ENCODE results near the gene CAPN13. TPM values are rescaled to one million over a fixed set of nuclear protein-coding genes. Genes with fewer than 3 reads are reported as not detected.

Gene CAPN13
- polyA plus RNA-seq, 1 donor (not counting 4 experiments of a cell fraction or from before 2014, with no cell fraction given): not detected

GRCh38 chr2:30753630-30754029, 53.6 kb downstream of the CAPN13 start:
- no peak for TF ChIP-seq CTCF (optimal IDR thresholded peaks at IDR 0.05 in 1 of 3, IDR thresholded peaks at IDR 0.05 in 1 of 3, conservative IDR thresholded peaks at IDR 0.05 in 1 of 3; ENCODE audit: extremely low read depth in 1 of 3, insufficient read depth in 2 of 3, low read length in 3 of 3)
- H3K9me1 ChIP-seq (ENCODE audit: control insufficient read depth, extremely low read depth, insufficient read depth, low read length): no peaks in the 10 kb centered on the region
- dilution Hi-C loops (cut with MboI; ENCODE audit: extremely low pct_ligation_motif_present, low sequenced_read_pairs): no loop called here
- H3K4me3 ChIP-seq (ENCODE audit: control insufficient read depth in 2 of 3, extremely low read depth in 1 of 3, insufficient read depth in 2 of 3, low read depth in 1 of 3, low read length in 3 of 3): no peak overlapping the region
- H3K4me1 ChIP-seq (ENCODE audit: control insufficient read depth, extremely low read depth, insufficient read depth, low read length): peaks cover 9% of the 10 kb centered on the region
- no peak overlapping the region for H3K9ac ChIP-seq (ENCODE audit: control insufficient read depth, extremely low read depth, insufficient read depth, low read length)
- FAIRE-seq (no peak), DNase-seq (ENCODE audit: low read depth, low spot score) (no peak)
- H4K20me1 ChIP-seq (ENCODE audit: control insufficient read depth, extremely low read depth, insufficient read depth, low read length): no peaks in the 10 kb centered on the region
- H3K27ac ChIP-seq (ENCODE audit: control insufficient read depth, insufficient read depth, low read length): no peak overlapping the region
- H3K27me3 ChIP-seq (ENCODE audit: control insufficient read depth, extremely low read depth, insufficient read depth, low read length): peaks cover 23% of the 10 kb centered on the region
- H3K36me3 ChIP-seq (ENCODE audit: control insufficient read depth in 2 of 2, extremely low read depth in 1 of 2, insufficient read depth in 2 of 2, low read length in 2 of 2): no peaks in the 10 kb centered on the region
- H2AFZ ChIP-seq (ENCODE audit: control insufficient read depth, low read length): no peak overlapping the region
- H3K79me2 ChIP-seq (ENCODE audit: control insufficient read depth, insufficient read depth, low read length): no peaks in the 10 kb centered on the region
- no peaks in the 10 kb centered on the region for H3K9me3 ChIP-seq (ENCODE audit: control insufficient read depth, low read depth, low read length)
- H3K4me2 ChIP-seq (ENCODE audit: control insufficient read depth, extremely low read depth, insufficient read depth, low read depth, low read length): no peak overlapping the region

DNA sequence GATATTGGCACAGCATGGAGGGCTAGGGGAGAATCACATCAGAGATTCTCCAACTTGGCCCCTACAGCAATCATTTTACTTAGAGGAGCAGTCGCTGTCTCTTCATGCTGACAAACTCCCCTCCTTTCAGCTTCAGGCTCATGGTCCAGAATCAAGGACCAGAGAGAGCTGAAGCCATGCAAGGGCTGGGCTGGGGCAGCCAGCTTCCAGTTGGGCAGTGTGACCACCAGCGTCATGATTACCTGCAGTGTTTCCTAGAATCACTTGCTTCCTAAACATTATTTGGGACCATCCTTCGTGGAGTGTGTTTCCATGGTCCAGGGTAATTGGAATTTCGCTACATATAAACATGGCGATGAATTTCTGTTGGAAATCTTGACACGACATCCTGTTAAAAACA, 54.4 kb downstream of the CAPN13 start:
- DNase-seq (ENCODE audit: low read depth, low spot score): no peak
- H3K9ac ChIP-seq (ENCODE audit: control insufficient read depth, extremely low read depth, insufficient read depth, low read length): no peak overlapping the region
- no peak overlapping the region for H3K4me2 ChIP-seq (ENCODE audit: control insufficient read depth, extremely low read depth, insufficient read depth, low read depth, low read length)
- no peak overlapping the region for H2AFZ ChIP-seq (ENCODE audit: control insufficient read depth, low read length)
- dilution Hi-C loops (cut with MboI; ENCODE audit: extremely low pct_ligation_motif_present, low sequenced_read_pairs): no loop called here
- no peak for TF ChIP-seq CTCF (optimal IDR thresholded peaks at IDR 0.05 in 1 of 3, IDR thresholded peaks at IDR 0.05 in 1 of 3, conservative IDR thresholded peaks at IDR 0.05 in 1 of 3; ENCODE audit: extremely low read depth in 1 of 3, insufficient read depth in 2 of 3, low read length in 3 of 3)
- TF ChIP-seq EZH2 (IDR thresholded peaks at IDR 0.05; ENCODE audit: low read length): no peak
- peaks cover 9% of the 10 kb centered on the region for H3K4me1 ChIP-seq (ENCODE audit: control insufficient read depth, extremely low read depth, insufficient read depth, low read length)
- no peaks in the 10 kb centered on the region for H3K79me2 ChIP-seq (ENCODE audit: control insufficient read depth, insufficient read depth, low read length)
- no peak overlapping the region for H3K27ac ChIP-seq (ENCODE audit: control insufficient read depth, insufficient read depth, low read length)
- H3K9me3 ChIP-seq (ENCODE audit: control insufficient read depth, low read depth, low read length): no peaks in the 10 kb centered on the region
- H3K4me3 ChIP-seq (ENCODE audit: control insufficient read depth in 2 of 3, extremely low read depth in 1 of 3, insufficient read depth in 2 of 3, low read depth in 1 of 3, low read length in 3 of 3): no peak overlapping the region
- no peaks in the 10 kb centered on the region for H4K20me1 ChIP-seq (ENCODE audit: control insufficient read depth, extremely low read depth, insufficient read depth, low read length)
- FAIRE-seq: no peak
- H3K27me3 ChIP-seq (ENCODE audit: control insufficient read depth, extremely low read depth, insufficient read depth, low read length): peaks cover 24% of the 10 kb centered on the region
- H3K36me3 ChIP-seq (ENCODE audit: control insufficient read depth in 2 of 2, extremely low read depth in 1 of 2, insufficient read depth in 2 of 2, low read length in 2 of 2): no peaks in the 10 kb centered on the region
- H3K9me1 ChIP-seq (ENCODE audit: control insufficient read depth, extremely low read depth, insufficient read depth, low read length): no peaks in the 10 kb centered on the region

Data from keratinocyte (primary cell).